HL-60/S4 (cell line): Measurements from ENCODE around the gene PTGIS.

Source experiments
- in situ Hi-C: fragments of 300-500 bp; cut with MboI; formaldehyde crosslinking; loops from 2 replicates; pipeline ENCODE4 v1.14.3; 2022; ENCODE audit warnings: low sequenced_read_pairs

PTGIS gene

DNA sequence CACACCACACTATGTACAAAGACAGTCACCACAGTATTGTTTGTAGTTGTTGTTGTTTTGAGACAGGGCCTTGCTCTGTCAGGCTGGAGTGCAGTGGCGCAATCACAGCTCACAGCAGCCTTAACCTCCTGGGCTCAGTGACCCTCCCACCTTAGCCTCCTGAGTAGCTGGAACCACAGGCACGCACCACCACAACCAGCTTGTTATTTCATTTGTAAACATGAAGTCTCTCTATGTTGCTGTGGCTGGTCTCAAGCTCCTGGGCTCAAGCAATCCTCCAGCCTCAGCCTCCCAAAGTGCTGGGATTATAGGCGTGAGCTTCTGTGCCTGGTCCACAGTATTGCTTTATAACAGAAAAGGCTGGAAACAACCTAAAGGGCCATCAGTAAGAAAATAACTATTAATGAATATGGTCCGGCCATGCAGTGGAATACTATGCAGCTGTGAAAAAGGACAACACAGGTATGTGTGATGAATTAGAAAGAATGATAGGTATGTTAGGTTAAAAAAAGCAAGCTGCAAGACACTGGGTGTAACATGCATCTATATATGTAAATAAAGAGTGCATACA, 30.0 kb upstream of the PTGIS start:
- in situ Hi-C loops = no loop called here

DNA sequence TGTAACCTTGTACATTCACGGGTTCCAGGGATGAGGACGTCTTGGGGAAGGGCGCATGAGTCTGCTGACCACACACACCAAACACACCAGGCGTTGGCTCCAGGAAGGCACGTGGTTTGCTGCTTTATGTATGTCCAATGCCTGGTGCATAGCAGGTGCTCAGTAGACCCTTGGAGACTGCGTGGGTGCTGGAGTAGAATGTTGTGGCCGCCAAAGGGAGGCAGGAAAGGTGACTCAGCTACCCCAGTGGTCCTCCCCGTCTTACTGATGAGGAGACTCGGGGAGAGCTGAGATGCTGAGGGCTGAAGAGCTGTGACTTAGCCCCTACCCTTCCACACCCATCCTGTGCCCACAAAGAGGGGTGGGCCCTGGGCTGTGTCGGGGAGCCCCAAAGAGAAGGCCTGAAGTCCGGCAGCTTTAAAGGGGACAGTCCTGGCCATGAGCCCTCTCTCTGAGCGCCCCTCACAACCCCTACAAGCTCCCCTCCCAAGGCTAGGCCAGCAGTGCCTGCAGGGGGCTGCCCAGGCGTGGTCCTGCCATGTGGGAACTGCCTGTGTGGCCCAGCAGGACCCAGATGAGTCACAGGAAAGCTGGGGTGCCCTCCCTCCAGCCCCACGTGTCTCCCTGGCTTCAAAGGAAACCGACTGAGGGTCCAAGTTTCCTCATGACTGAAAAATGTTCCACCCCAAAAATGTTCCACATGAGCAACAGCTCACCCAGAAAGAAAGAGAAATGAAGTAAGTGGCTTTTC, 28.0 kb upstream of the PTGIS start:
- in situ Hi-C loops = no loop called here

DNA sequence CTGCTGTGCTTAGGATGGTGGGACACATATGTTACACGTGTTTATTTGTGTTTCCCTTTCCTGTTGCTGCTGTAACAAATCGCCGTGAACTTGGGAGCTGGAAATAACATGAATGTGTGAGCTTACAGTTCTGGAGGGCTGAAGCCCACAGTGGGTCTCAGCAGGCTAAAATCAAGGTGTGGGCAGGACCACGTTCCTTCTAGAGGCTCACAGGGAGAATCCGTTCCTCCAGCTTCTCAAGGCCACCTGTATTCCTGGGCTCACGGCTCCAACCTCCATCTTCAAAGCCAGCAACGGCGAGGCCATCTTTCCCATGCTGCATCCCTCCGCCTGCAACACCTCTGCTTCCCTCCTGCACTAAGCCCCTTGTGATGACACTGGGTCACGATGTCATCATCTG, 27.4 kb upstream of the PTGIS start:
- in situ Hi-C loops = no loop called here

DNA sequence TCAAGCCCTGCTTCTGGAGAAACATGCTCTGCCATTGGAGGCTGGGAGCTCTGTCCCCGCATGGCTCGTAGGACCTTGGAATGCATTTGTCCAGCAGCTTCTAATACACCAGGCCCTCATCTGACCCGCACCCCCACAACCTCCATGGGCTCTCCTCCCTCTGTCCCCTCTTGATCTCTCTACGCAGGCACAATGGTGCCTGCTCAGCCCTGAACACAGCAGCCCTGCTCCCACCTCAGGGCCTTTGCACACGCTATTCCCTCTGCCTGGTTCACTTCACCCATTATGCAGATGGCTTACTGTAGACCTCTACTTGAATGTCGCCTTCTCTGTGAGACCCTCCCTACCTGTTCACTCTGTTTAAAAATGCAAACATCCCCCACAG, 27.0 kb upstream of the PTGIS start:
- in situ Hi-C loops = no loop called here

DNA sequence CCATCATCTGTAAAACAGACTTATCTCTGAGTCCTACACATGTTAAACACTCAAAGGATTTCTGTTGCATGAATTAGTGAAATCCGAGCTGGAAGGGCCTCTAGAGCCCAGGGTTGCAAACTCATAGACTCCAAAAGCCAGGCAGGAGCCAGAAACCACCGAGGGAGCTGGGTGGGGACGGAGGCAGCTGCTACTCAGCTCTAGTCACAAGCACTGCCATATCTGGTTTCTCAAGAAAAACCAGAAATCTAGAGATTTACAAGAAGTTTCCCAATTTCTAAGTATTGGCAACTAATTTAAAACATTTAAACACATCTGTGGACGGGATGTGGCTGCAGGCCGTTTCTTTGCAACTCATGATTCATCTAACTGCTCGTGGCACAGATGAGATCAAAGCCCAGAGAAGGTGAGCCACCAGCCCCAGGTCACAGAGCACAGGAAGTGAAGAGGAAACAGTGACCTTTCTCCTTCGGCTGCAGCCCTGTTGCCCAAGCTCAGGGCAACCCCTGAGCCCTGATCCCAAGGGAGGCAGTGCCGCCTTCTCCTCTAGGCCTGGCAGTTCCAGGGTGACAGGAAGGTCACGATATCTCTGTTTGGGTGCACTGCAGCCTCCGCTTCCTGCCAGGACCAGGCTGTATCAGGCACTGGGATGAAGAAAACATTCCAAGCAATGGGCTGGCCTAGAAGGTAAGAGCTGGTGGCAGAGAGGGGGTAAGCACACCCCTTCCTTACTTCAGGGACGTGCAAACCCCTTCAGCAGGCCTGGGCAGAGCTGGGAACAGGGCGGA, 26.4 kb upstream of the PTGIS start:
- in situ Hi-C loops = no loop called here

DNA sequence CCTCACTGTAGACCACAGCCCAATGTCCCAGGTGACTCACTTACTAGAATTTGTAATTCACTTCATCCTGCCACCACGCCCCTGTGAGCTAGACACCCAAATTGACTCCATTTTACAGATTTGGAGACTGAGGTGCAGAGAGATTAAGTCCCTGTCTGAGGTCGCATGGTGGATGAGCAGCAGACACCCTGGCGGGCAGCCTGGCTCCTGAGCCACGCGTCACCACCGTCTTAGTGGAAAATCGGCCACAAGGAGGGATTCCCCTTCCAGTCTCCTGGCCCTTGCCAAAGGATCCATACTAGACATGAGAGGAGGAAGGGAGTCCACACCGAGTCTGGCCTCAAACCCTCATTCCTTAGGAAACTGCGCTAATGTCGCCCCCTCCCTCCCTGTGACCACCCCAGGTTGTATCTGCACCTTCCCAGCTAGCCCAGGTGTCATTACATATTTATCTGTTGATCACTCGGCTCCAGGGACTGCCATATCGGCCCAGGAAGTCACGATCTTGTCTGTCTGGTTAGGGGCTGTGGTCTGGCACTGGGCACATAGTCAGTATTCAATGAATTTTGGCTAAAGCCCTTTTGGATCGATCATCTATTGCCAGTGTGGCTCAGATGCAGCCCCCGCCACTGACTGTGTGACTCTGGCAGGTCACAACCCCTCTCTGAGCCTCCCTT, 25.7 kb upstream of the PTGIS start:
- in situ Hi-C loops = no loop called here

DNA sequence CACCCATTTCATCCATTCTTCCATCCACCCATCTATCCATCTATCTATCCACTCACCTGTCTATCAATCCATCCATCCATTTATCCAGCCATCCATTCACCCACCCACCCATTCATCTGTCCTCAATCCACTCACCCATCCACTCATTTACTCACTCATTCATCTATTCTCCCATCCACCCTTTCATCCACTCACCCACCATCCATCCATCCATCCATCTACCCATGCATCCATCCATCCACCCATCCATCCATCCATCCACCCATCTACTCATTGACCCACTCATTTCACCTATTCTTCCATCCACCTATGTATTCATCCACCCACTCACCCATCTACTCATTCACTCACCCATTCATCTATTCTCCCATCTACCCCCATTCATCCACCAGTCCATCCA, 24.2 kb upstream of the PTGIS start:
- in situ Hi-C loops = no loop called here

DNA sequence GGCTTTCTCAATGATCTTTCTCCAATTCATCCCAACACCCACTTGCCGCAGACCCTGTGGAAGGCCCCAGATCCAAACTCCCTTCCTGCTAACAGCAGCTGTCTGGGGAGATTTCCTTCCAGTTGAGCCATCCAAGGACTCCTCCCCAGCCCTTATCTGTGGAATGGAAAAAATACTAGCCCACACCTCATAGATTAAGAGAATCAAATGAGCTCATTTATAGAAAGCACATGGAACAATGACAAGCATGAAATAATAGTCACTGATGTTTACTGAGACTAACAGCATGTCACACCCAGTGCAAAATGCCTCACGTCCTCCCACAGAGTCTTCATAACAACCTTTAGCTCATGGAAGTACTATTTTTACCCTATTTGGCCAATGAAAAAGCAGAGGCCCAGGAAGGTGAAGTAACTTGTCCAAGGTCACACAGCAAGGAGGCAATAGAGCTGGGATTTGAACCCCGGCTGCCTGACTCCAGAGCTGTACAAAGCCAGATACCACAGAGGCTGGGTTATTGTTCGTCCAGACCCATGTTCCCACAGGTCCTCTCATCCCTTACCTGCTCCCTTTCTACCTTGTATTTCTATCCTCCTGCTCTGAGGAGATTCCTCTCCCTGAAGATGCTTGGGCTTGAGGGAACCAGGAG, 23.4 kb upstream of the PTGIS start:
- in situ Hi-C loops = no loop called here

DNA sequence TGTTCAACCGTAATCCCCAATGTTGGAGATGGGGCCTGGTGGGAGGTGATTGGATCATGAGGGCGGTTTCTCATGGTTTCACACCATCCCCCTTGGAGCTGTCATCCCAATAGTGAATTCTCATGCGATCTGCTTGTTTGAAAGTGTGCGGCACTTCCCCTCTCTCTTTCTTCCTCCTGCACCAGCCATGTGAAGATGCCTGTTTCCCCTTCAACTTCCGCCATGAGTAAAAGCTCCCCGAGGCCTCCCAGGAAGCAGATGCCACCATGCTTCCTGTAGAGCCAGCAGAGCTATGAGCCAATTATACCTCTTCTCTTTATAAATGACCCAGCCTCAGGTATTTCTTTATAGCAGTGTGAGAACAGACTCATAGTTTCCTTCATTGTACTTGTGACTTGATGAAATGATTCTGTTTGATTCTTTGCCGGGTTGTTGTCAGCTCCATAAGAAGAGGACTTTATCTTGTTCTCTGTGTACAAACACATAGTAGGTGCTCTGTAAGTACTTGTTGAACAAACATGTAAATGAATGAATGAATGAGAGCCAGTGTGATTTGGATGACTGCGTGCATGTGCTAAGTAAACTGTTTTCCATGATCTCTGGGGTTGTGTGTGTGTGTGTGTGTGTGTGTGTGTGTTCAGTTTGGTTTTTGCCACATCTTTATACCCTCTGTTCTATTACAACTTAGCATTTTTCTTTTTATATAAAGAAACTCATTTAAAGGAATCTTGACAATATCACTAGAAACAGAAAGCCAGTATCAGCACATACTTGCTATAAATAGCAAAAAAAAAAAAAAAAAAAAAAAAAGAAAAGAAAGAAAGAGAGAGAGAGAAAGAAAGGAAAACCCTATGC, 22.5 kb upstream of the PTGIS start:
- in situ Hi-C loops = no loop called here

DNA sequence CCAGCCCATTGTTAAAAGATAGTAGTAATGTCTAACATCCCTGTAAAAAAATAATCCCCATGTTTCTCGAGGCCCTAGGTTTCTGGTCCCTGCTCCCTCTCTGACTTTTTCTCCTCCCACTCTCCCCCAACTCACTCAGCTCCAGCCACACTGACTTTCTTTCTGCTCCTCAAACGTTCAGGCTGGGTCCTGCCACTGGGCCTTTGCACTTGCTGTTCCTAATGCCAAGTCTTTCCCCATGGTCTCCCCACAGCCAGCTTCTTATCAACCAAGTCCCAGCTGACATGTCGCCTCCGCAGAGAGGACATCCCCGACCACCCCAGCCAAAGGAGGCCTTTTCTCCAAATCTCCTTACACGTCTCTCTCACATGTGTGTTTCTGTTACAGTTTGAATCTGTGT, 21.8 kb upstream of the PTGIS start:
- in situ Hi-C loops = no loop called here

DNA sequence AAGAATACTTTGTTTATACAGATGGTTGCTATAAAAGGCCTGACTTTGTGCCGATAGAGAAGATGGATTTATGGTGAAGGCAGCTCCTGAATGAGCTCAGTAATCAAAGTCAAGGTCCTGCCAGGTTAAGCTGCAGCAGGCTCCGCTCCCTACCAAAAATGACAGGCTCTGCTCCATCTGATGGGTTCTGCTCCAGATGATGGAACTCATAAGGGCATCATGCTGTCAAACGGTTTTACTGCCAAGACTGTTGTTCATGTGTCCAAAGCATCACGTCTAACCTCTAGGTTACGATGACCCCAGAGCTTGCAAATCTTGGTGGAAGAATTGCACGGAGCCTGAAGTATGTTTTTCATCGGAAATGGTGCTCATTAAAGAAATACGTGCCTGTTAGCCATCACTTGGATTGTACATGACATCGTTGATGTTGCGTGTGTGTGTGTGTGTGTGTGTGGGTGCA, 19.2 kb upstream of the PTGIS start:
- in situ Hi-C loops = no loop called here

DNA sequence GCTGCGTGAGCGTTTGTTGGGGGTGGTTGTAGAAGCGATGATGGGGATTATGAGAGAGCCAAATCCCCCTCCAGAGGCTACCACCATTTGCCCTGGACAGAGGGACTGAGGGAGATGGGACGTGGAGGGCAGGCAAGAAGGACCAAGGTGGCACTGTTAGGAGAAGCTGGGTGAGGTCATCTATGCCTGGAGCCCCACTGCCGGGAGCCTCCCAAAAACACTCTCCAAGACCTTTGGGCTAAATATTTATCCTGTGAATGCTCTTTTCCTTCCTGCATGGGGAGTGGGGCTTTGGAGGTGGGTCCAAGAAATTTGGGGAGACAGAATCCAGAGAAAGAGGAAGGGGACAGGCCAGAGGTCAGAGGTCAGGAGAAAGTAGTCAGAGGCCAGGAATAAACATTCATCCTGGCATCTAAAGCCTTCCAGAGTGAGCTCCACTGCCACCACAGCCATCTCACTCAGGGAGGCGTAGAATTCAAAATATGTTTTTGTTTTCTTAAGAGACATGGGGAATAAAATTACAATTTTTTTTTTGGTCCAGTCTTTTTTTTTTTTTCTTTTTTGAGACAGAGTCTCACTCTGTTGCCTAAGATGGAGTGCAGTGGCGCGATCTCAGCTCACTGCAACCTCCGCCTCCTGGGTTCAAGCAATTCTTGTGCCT, 17.8 kb upstream of the PTGIS start:
- in situ Hi-C loops = no loop called here

DNA sequence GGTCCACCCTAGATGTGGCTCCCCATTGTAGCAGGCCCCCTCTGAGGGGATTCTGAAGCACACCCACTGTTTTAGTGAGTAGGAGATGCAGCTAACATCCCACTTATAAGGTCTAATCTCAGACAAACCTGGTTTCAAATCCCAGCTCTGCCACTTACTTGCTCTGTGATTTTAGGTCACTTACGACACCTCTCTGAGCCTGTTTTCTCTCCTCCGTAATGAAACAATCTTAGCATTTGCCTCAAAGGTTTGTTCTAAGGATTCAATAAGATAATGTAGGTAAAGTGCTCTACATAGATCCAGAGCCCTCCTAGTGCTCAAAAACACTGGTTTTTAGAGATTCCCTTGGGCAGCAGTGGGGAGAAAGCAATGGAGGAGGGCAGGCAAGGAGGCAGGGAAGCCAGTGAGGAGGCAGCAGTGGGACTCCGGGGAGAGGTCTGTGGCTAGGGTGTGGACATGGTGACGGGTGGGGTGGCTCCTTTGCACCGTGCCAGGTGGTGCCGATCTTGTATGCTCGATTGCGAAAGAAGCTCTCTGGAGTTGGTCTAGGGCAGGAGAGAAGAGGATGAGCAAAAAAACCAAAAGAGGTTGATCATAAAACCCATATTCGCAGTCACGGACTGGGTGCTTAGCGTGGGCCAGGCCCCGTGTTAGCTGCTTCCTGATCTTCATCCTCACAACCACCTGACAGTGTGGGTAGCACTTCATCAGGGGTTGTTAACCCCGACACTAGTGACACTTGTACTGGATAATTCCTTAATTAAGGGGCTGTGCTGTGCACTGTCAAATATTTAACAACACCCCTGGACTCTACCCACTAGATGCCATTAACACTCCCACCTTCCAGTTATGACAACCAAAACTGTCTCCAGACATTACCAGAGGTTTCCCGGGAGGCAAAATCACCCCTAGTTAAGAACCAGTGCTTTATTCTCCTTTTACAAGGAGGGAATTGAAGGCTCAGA, 16.8 kb upstream of the PTGIS start:
- in situ Hi-C loops = no loop called here

DNA sequence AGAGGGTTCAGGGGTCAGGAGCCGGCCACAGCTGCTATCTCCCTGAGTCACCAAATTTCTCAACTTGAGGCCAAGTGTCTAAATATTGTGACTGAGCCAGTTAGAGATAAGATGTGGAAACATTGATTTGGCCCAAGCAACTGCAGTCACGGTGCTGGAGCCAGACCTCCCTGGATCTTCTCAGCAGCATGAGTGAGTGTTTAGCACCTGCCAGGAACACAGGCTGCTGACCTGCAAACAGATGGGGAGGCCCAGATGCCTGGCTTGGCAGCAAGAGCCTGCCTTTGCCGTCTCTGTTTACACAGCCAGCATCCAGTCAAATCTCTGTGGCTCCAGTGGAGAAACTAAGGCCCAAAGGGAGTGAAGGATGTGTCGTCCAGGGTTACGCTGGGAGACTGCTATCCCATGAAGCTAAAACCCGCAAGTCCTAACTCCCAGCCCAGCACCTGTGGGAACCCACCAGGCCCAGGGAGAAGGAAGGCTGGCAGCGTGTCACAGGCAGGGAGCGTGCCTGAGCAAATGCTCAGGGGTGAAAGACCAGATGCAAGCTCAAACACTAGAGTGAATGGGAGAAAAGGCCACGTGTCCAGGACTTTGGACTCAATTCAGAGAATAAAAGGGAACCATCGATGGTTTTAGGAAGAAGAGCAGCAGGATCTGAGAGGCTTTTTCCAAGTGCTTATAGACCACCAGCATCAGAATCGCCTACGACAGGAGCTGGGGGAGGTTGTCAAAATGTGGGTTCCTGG, 15.9 kb upstream of the PTGIS start:
- in situ Hi-C loops = no loop called here

DNA sequence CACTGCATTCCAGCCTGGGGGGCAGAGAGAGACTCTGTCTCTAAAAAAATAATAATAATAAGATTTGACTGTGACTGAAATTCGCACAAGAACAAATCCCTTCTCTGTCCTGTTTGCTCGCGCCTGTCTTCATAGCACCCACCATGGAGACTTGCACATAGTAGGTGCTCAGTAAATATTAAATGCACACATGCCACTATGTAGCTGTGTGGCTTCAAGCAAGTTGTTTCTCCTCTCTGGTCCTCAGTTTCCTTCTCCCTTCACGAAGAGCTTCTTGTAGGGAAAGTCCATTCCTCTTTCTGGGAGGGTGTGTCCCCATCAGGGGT, 15.4 kb upstream of the PTGIS start:
- in situ Hi-C loops = no loop called here

DNA sequence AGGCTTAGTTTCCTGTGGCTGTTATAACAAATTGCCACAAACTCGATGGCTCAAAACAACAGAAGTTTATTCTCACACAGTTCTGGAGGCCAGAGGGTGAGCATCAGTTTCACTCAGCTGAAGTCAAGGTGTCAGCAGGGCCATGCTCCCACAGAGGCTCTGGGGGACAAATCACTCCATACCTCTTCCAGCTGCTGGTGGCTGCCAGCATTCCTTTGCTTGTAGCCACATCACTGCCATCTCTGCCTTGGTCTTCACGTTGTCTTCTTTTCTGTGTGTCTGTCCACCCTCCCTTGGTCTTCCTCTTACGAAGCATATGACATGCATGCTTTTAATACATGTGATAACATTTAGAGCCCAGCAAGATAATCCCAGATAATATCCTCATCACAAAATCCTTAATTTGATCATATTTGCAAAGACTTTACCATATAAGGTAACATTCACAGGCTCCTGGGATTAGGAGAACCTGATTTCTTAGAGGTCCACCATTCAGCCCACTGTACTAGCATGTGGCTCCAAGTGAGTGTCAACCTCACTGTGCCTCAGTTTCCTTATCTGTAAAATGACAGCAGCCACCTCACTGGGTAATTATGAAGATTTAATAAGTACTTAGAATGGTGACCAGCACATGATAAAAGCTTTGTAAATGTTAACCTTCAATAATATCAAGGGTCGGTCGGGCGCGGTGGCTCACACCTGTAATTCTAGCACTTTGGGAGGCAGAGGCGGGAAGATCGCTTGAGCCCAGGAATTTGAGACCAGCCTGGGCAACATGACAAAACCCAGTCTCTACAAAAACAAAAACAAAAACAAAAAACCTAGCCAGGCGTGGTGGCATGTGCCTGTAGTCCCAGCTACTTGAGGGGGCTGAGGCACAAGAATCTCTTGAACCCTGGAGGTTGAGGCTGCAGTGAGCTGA, 14.7 kb upstream of the PTGIS start:
- in situ Hi-C loops = no loop called here

DNA sequence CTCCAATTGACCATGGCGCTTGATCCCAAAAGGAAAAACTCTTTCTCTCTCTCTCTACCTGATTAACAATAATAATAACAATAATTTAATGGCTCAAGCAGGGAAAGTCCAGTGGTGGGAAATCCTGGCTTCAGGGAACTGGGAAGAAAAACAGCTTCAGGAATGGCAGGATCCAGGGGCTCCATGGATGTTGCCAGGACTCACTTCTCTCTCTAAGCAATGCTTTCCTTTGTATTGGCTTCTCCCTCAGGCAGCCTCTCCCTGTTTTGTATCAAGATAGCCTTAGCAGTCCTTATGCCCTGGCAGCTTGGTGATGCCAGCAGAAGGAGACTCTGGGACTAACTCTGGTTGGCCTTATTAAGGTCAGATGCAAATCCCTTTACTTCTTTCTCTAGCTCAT, 13.5 kb upstream of the PTGIS start:
- in situ Hi-C loops = no loop called here
